GM06990 (cell line): Measurements from ENCODE around the gene LRIT3.

ENCODE experiments used
- DNase-seq: peaks from one replicate; pipeline ENCODE4 v3.0.0-alpha.2; 2011; ENCODE audit not compliant: insufficient read length; ENCODE audit errors: extremely low read depth
- H3K27me3 ChIP-seq: replicated peaks from 2 replicates; pipeline ENCODE4 v1.6.0; 2011; ENCODE audit warnings: low read length; ENCODE audit not compliant: control insufficient read depth, insufficient read depth
- H3K36me3 ChIP-seq: 2 replicates; pipeline ENCODE4 v1.5.1; 2011; ENCODE audit warnings: low read length; ENCODE audit not compliant: control insufficient read depth, insufficient read depth
- H3K4me3 ChIP-seq: replicated peaks from 2 replicates; pipeline ENCODE4 v1.5.1; 2011; ENCODE audit warnings: low read depth, mild to moderate bottlenecking, control low read depth, low read length
- CTCF ChIP-seq: IDR thresholded peaks from 2 replicates; pipeline ENCODE4 v1.5.1; 2011; ENCODE audit warnings: low read length, control low read depth, mild to moderate bottlenecking, inconsistent platforms; ENCODE audit not compliant: insufficient read depth, poor library complexity, severe bottlenecking

The LRIT3 gene

GRCh38 chr4:109861271-109861670 lies 13.4 kb downstream of the LRIT3 start:
- H3K36me3 ChIP-seq = no peaks in the 10 kb centered on the region
- no peak for DNase-seq
- no peaks in the 10 kb centered on the region for H3K27me3 ChIP-seq
- H3K4me3 ChIP-seq = no peak overlapping the region
- TF ChIP-seq CTCF = no peak

DNA sequence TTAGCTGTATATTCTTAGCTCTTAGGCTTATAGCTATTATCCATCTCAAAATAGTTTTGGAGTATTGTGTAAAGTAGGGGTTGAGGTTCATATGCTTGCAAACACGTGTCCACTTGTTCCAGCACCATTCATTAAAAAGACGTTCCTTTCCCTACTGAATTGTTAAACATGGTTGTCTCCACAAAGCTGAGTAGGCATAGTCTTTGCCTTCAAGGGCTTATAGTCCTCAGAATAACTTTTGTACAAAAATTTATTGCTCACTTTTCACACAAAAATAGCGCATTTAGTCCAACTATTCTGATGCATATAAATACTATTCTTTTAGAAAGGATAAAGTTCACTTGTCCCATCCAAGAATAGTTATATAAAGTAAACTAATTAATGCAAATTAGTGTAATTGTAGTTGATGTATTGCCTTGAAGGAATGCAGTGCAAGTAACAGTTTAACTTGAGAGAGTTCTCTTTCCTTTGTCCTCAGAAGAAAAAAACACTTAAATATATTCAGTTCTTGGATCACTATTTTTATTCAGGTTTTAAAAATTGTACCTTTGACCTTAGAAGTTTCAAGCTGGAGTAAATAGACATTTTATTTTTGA lies 14.1 kb downstream of the LRIT3 start:
- no peak for DNase-seq
- no peaks in the 10 kb centered on the region for H3K36me3 ChIP-seq
- H3K4me3 ChIP-seq = no peak overlapping the region
- H3K27me3 ChIP-seq = no peaks in the 10 kb centered on the region
- no peak for TF ChIP-seq CTCF

- Histone ChIP-seq H3K36me3 (no peaks in the 10 kb centered on the region), H3K4me3 (no peak overlapping the region), H3K27me3 (no peaks in the 10 kb centered on the region)
- DNase-seq = no peak
- no peak for TF ChIP-seq CTCF
Observed at GRCh38 chr4:109864134-109864533, 16.2 kb downstream of the LRIT3 start.

DNA sequence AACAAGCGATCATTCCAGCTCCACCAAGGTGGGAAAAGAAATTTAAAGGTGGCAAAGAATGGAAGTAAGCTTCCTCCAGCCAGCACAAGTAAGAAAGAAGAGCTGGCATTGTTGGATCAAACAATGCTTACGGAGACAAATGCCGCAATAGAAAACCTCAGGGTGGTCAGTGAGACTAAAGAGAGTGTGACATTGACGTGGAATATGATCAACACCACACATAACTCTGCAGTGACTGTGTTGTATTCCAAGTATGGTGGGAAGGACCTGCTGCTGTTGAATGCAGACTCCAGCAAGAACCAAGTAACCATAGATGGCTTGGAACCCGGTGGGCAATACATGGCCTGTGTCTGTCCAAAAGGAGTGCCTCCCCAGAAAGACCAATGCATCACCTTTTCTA lies 22.2 kb downstream of the LRIT3 start:
- TF ChIP-seq CTCF = no peak
- Histone ChIP-seq H3K27me3 (no peaks in the 10 kb centered on the region), H3K4me3 (no peak overlapping the region), H3K36me3 (no peaks in the 10 kb centered on the region)
- DNase-seq = no peak

- Histone ChIP-seq H3K4me3 (no peak overlapping the region), H3K27me3 (no peaks in the 10 kb centered on the region), H3K36me3 (no peaks in the 10 kb centered on the region)
- no peak for DNase-seq
- no peak for TF ChIP-seq CTCF
Observed at GRCh38 chr4:109872065-109872464, 24.2 kb downstream of the LRIT3 start.

GRCh38 chr4:109872950-109873656 lies 25.2 kb downstream of the LRIT3 start:
- no peak for TF ChIP-seq CTCF
- no peaks in the 10 kb centered on the region for H3K27me3 ChIP-seq
- DNase-seq = no peak
- H3K36me3 ChIP-seq = no peaks in the 10 kb centered on the region
- no peak overlapping the region for H3K4me3 ChIP-seq
